Heart right ventricle (tissue), 16 donors: Measurements from ENCODE around the gene TCF12. TPM values are rescaled to one million over a fixed set of nuclear protein-coding genes. Genes with fewer than 3 reads are reported as not detected.
A peak's percentile ranks its signal among the peaks of the same experiment; 100 is the strongest.

Experiments used
- ATAC-seq, 8 donors: fragments of 200-7000 bp; cut with Tn5 transposase; one replicate each; pipeline ENCODE4 v1.9.1; 2020; ENCODE audit warnings: mild to moderate bottlenecking in 8 of 8, moderate library complexity in 8 of 8, moderate number of reproducible peaks in 1 of 8
- DNase-seq, 2 donors: peaks; one replicate each; pipeline ENCODE4 v3.0.0-alpha.2; 2020
- H3K27ac ChIP-seq, 10 donors: fragments of 200-600 bp; sonication (generic) in 2 of 10; one replicate each; pipeline versions ENCODE4 v1.5.0 to v1.8.0; 2020 to 2022; ENCODE audit warnings: mild to moderate bottlenecking in 3 of 10
- H3K27me3 ChIP-seq, 7 donors: fragments of 200-600 bp; one replicate each; pipeline ENCODE4 v1.8.0; 2021 to 2022; ENCODE audit warnings: mild to moderate bottlenecking in 2 of 7
- H3K36me3 ChIP-seq, 9 donors: fragments of 200-600 bp; sonication (generic) in 1 of 9; one replicate each; pipeline versions ENCODE4 v1.5.0 to v1.8.0; 2020 to 2022; ENCODE audit warnings: mild to moderate bottlenecking in 2 of 9
- H3K4me1 ChIP-seq, 9 donors: fragments of 200-600 bp; sonication (generic) in 1 of 9; one replicate each; pipeline versions ENCODE4 v1.5.0 to v1.8.0; 2020 to 2022; ENCODE audit warnings: mild to moderate bottlenecking in 4 of 9
- H3K4me3 ChIP-seq, 10 donors: fragments of 200-600 bp; sonication (generic) in 2 of 10; one replicate each; pipeline versions ENCODE4 v1.5.0 to v1.8.0; 2020 to 2022; ENCODE audit warnings: mild to moderate bottlenecking in 7 of 10, moderate library complexity in 2 of 10
- H3K9me3 ChIP-seq, 11 donors: fragments of 200-600 bp in 10 of 11; sonication (generic) in 2 of 11; one replicate each; pipeline versions ENCODE4 v1.5.0 to v1.8.0; 2013 to 2022; ENCODE audit warnings: mild to moderate bottlenecking in 2 of 11, control low read depth in 1 of 11, moderate library complexity in 1 of 11
- WGBS, 2 donors: extraction: QIAGEN DNeasy Blood & Tissue Kit; methylation state at CpG; one replicate each; pipeline ENCODE4 v1.1.7; 2013; ENCODE audit warnings: inconsistent platforms in 1 of 2; 5-methylcytosine and 5-hydroxymethylcytosine counted together
- intact Hi-C, 10 donors: fragments of 100-400 bp; cut with DNase I; formaldehyde crosslinking; loops; one replicate each; pipeline versions ENCODE4 v1.11.1 to v1.14.2; 2022
- polyA plus RNA-seq, 2 donors: library from polyadenylated mRNA; stranded (reverse); fragments of 200-250 nt; gene quantifications; one replicate each; pipeline ENCODE4 v1.2.3, GENCODE V29; 2013
- total RNA-seq, 10 donors: library from RNA; stranded (reverse); fragmentation: NEBNext Ultra II Directional in 3 of 10; extraction: Animal tissue kit (Norgen Biotek cat#: 25700) in 3 of 10; gene quantifications; one replicate each; pipeline versions ENCODE4 v1.2.1 to v1.2.4, GENCODE V29; 2021 to 2023
- TF ChIP-seq, protein P1 (sequence below), 9 donors: fragments of 200-600 bp; sonication (generic) in 2 of 9; IDR thresholded peaks; one replicate each; pipeline versions ENCODE4 v1.5.0 to v1.8.0; 2021 to 2022; ENCODE audit warnings: antibody characterized with exemption in 9 of 9, mild to moderate bottlenecking in 5 of 9, moderate library complexity in 1 of 9
- donor health status: Arrhythmogenic right ventricular cardiomyopathy.
- donor health status: ischemic (EF 13 %, LVEDD 7.1; RV severe dilation, severe dysfunction).
- donor health status: healthy with polysubstance abuse.
- donor health status: DM: no; HTN: yes; CAD: no.
- donor health status: DM: no; HTN: no; CAD: no.
- donor health status: ischemic (EF 25% LVEDD 6.9; RV normal size, moderate dysfunction).
- donor health status: ischemic (EF 25% LVEDD 5.7; RV mildly dilated, moderate dysfunction).
- donor health status: healthy.
- donor health status: DM: yes; HTN: yes; CAD: no.
- donor health status: Ischemic cardiomyopathy.
- donor health status: ischemic (EF 35%, LVEDD 5.7; RV mildly dilated, moderate dysfunction).
- donor health status: nonischemic (EF 11% LVEDD 7.7; RV severe dilation, severe dysfunction).
- donor health status: DM: yes; HTN: yes; CAD: no.
- donor health status: PGD.
- donor health status: ischemic (EF 29% LVEDD 5.4; RV normal size, mild dysfunction).
- donor health status: nonischemic (EF 23%, LVEDD 6.1; RV moderate dilation, normal function).

TCF12 gene
- total and polyA plus RNA-seq, 12 donors, result 8.7 to 55.7 (median 38.4) TPM

DNA sequence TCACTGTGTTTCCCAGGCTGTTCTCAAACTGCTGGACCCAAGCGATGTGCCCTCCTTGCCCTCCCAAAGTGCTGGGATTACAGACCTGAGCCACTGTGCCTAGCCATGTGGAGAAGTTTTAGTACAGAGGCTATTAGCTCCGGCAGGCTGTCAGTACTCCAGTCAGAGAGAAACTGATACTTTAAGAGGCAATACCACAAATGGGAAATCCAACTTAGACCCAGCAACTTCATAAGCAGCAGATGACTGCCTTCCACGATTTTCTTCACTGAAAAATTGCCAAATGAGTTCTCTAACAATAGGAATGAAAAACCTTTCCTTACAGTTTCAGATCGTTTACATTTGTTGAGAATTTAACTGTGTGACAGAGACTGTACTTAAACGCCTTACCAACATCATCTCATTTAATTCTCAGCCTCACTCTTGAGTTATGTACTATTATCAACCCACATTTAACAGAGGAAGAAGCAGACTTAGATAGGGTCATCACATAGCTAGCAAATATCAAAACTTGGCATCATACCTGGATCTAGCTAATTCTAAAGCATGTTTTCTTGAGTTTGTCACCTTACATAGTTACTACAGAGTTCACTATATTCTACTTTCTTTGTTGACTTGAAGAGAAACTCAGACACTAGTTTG, 127.4 kb downstream of the TCF12 start:
- H3K27me3 ChIP-seq, result no peaks in the 10 kb centered on the region
- peaks cover 0 to 47% (median 16%) of the 10 kb centered on the region in 9 donors for H3K4me1 ChIP-seq
- H3K9me3 ChIP-seq, result no peaks in the 10 kb centered on the region
- ATAC-seq, result no peak
- H3K27ac ChIP-seq, result no peak overlapping the region
- TF ChIP-seq, protein P1, sequence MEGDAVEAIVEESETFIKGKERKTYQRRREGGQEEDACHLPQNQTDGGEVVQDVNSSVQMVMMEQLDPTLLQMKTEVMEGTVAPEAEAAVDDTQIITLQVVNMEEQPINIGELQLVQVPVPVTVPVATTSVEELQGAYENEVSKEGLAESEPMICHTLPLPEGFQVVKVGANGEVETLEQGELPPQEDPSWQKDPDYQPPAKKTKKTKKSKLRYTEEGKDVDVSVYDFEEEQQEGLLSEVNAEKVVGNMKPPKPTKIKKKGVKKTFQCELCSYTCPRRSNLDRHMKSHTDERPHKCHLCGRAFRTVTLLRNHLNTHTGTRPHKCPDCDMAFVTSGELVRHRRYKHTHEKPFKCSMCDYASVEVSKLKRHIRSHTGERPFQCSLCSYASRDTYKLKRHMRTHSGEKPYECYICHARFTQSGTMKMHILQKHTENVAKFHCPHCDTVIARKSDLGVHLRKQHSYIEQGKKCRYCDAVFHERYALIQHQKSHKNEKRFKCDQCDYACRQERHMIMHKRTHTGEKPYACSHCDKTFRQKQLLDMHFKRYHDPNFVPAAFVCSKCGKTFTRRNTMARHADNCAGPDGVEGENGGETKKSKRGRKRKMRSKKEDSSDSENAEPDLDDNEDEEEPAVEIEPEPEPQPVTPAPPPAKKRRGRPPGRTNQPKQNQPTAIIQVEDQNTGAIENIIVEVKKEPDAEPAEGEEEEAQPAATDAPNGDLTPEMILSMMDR (IDR thresholded peaks at IDR 0.05), result no peak
- H3K4me3 ChIP-seq, result no peak overlapping the region
- WGBS, 2 donors, result 83 to 85% methylated on average over 5 of the region's 5 CpGs
- H3K36me3 ChIP-seq, result no peaks in the 10 kb centered on the region
- intact Hi-C loops, result no loop called here
- DNase-seq, result no peak

DNA sequence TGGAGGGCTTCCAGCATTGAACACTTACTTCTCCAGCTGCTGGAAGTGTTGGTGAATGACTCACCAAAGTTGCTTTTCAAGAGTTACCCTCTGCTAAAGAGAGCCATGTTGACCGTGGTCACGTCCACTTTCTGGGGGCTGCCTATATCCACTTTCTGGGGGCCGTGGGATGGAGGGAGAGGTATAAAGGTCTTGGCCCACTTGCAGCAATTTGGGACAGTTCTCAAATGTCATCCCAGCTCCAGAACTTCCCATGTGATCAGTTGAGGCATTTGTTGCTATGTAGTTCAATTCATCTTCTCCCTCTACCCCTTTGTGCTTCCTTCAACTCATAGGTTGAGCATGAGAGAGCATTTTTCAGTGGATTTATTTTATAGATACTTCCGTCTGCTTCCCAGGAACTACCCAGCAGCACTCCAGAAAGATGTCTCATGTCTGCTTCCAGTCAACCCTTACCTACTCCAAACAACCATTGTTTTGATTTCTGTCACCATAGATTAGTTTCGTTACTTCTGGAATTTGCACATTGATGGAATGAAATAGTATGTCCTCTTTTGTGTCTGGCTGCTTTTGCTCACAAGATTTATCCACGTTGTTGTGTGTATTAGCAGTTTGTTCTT, 130.6 kb downstream of the TCF12 start:
- no peaks in the 10 kb centered on the region for H3K36me3 ChIP-seq
- intact Hi-C loops, result no loop called here
- no peak overlapping the region for H3K27ac ChIP-seq
- H3K9me3 ChIP-seq, result no peaks in the 10 kb centered on the region
- TF ChIP-seq, protein P1 (IDR thresholded peaks at IDR 0.05), result no peak
- WGBS, 2 donors, result 87 to 88% methylated on average over 6 of the region's 6 CpGs
- no peak for DNase-seq
- peaks cover 0 to 46% (median 24%) of the 10 kb centered on the region in 9 donors for H3K4me1 ChIP-seq
- ATAC-seq, result no peak
- H3K4me3 ChIP-seq, result no peak overlapping the region
- H3K27me3 ChIP-seq, result no peaks in the 10 kb centered on the region

DNA sequence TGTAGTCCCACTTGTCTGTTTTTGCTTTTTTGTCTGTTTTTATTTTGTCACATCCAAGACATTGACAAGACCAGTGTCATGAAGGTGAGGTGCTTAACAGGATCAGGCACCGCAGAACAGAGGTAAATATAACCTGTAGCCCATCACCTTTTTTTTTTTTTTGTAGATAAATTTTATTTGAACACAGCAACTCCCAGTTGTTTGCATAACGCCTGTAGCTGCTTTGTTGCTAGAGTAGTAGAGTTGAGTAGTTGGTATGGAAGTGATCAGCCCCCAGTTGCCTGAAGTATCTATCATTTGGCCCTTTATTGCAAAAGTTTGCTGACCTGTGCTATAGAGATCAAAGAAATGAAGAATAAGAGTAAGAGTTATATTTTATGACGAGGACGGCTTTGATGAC, 135.0 kb downstream of the TCF12 start:
- TF ChIP-seq, protein P1 (IDR thresholded peaks at IDR 0.05), result no peak
- intact Hi-C loops, result no loop called here
- Histone ChIP-seq H3K36me3 (no peaks in the 10 kb centered on the region), H3K4me1 (peaks cover 6 to 56% (median 34%) of the 10 kb centered on the region in 9 donors), H3K27ac (no peak overlapping the region), H3K4me3 (no peak overlapping the region), H3K9me3 (no peaks in the 10 kb centered on the region), H3K27me3 (no peaks in the 10 kb centered on the region)
- ATAC-seq (no peak), DNase-seq (no peak)
- 92 to 95% methylated on average over 4 of the region's 4 CpGs for WGBS, 2 donors

DNA sequence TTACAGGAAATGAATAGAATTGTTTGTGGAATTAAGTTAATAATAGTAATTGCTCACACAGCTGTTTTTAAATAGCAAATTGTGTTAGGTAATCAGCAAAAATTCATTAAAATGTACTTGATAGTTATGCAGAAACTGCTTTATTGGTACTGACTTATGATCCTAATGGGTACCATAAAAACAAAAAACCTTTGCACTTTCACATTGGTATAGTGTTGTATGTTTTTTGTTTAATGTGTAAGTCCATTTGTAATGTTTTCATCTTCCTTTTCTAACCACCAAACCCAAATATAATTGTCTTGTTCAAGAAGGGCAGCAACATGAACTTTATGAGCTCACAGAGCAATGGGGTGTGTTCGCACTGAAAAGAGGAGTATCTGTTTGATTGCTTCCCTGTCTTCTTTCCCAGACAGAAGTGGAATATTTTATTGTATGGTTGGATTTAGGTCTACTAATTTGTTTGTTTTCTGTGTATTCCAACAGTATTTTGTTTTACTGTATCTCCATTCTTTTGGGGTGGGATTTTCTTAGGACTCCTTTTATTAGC, 135.8 kb downstream of the TCF12 start:
- intact Hi-C loops, result no loop called here
- peak overlapping the region in 1 of 10 donors; percentile 20 for H3K27ac ChIP-seq
- peaks cover 6 to 64% (median 40%) of the 10 kb centered on the region in 9 donors for H3K4me1 ChIP-seq
- H3K9me3 ChIP-seq, result no peaks in the 10 kb centered on the region
- WGBS, 2 donors, result 96% methylated on average over 1 of the region's 1 CpG
- no peak for DNase-seq
- no peak overlapping the region for H3K4me3 ChIP-seq
- no peaks in the 10 kb centered on the region for H3K27me3 ChIP-seq
- no peaks in the 10 kb centered on the region for H3K36me3 ChIP-seq
- TF ChIP-seq, protein P1 (IDR thresholded peaks at IDR 0.05), result no peak
- ATAC-seq, result no peak
